ENCODE data around the gene POLR1G. TPM values are rescaled to one million over a fixed set of nuclear protein-coding genes. Genes with fewer than 3 reads are reported as not detected.

The POLR1G gene
- total RNA-seq, 1 experiment from 2014 or later: 25.9 TPM

GRCh38 chr19:45418802-45419201 lies 12.4 kb downstream of the POLR1G start:
- ChIA-PET CTCF (no interaction called here), POLR2A (ENCODE audit: unreplicated experiment) (no interaction called here)
- Histone ChIP-seq H3F3A (ENCODE audit: low read length, unreplicated experiment) (no peaks in the 10 kb centered on the region), H3K27me3 (ENCODE audit: low read length) (no peaks in the 10 kb centered on the region), H3K4me2 (ENCODE audit: low read length) (no peak overlapping the region), H3K79me2 (ENCODE audit: low read length) (peaks cover 13% of the 10 kb centered on the region), H3K9me3 (ENCODE audit: low read length) (no peaks in the 10 kb centered on the region), H3K4me1 (ENCODE audit: insufficient read depth, low read length) (peaks cover 8% of the 10 kb centered on the region), H4K20me1 (ENCODE audit: low read length) (no peaks in the 10 kb centered on the region), H3K27ac (ENCODE audit: low read length) (no peak overlapping the region), H3K4me3 (ENCODE audit: low read length) (no peak overlapping the region), H3K9me2 (replicated peaks; ENCODE audit: low read length) (no peaks in the 10 kb centered on the region), H3K9ac (ENCODE audit: low read length) (no peak overlapping the region), H3K36me3 (ENCODE audit: low read depth, low read length) (0 out of 2 replicates have a peak, but pooled peaks cover 1% of the 10 kb centered on the region), H2AFZ (ENCODE audit: low read length) (no peak overlapping the region)
- intact Hi-C loops (cut with micrococcal nuclease): no loop called here
- no peak for DNase-seq
- no TSS peak for BruUV-seq (replicated peaks)
- no peak for ATAC-seq
- TF ChIP-seq EZH2phosphoT487 (IDR thresholded peaks at IDR 0.05; ENCODE audit: borderline replicate concordance, low read length) (no peak), EZH2 (IDR thresholded peaks at IDR 0.05; ENCODE audit: low read length, unreplicated experiment) (no peak), CTCF (conservative IDR thresholded peaks at IDR 0.05; ENCODE audit: low read depth, low read length) (no peak)

- ATAC-seq (no peak), DNase-seq (no peak)
- no peak overlapping the region for H3K4me3 ChIP-seq (ENCODE audit: low read length)
- BruUV-seq (replicated peaks): no TSS peak
- no peak overlapping the region for H3K4me2 ChIP-seq (ENCODE audit: low read length)
- CTCF ChIA-PET: no interaction called here
- H3K9ac ChIP-seq (ENCODE audit: low read length): no peak overlapping the region
- no peak overlapping the region for H2AFZ ChIP-seq (ENCODE audit: low read length)
- peaks cover 13% of the 10 kb centered on the region for H3K4me1 ChIP-seq (ENCODE audit: insufficient read depth, low read length)
- POLR2A ChIA-PET (ENCODE audit: unreplicated experiment): no interaction called here
- no peaks in the 10 kb centered on the region for H3F3A ChIP-seq (ENCODE audit: low read length, unreplicated experiment)
- no peaks in the 10 kb centered on the region for H3K9me2 ChIP-seq (replicated peaks; ENCODE audit: low read length)
- no peak for TF ChIP-seq CTCF (conservative IDR thresholded peaks at IDR 0.05; ENCODE audit: low read depth, low read length)
- no peak for TF ChIP-seq EZH2phosphoT487 (IDR thresholded peaks at IDR 0.05; ENCODE audit: borderline replicate concordance, low read length)
- TF ChIP-seq EZH2 (IDR thresholded peaks at IDR 0.05; ENCODE audit: low read length, unreplicated experiment): no peak
- no peaks in the 10 kb centered on the region for H3K27me3 ChIP-seq (ENCODE audit: low read length)
- H4K20me1 ChIP-seq (ENCODE audit: low read length): no peaks in the 10 kb centered on the region
- H3K9me3 ChIP-seq (ENCODE audit: low read length): no peaks in the 10 kb centered on the region
- intact Hi-C loops (cut with micrococcal nuclease): no loop called here
- peaks cover 13% of the 10 kb centered on the region for H3K79me2 ChIP-seq (ENCODE audit: low read length)
- H3K27ac ChIP-seq (ENCODE audit: low read length): no peak overlapping the region
- no peaks in the 10 kb centered on the region for H3K36me3 ChIP-seq (ENCODE audit: low read depth, low read length)
Observed at GRCh38 chr19:45419396-45419795, 13.0 kb downstream of the POLR1G start.

- Histone ChIP-seq H3K9ac (ENCODE audit: low read length) (no peak overlapping the region), H4K20me1 (ENCODE audit: low read length) (no peaks in the 10 kb centered on the region), H3F3A (ENCODE audit: low read length, unreplicated experiment) (no peaks in the 10 kb centered on the region), H3K4me2 (ENCODE audit: low read length) (no peak overlapping the region), H3K36me3 (ENCODE audit: low read depth, low read length) (no peaks in the 10 kb centered on the region), H3K4me3 (ENCODE audit: low read length) (no peak overlapping the region), H3K27me3 (ENCODE audit: low read length) (no peaks in the 10 kb centered on the region), H3K9me3 (ENCODE audit: low read length) (no peaks in the 10 kb centered on the region), H2AFZ (ENCODE audit: low read length) (no peak overlapping the region), H3K27ac (ENCODE audit: low read length) (no peak overlapping the region), H3K9me2 (replicated peaks; ENCODE audit: low read length) (no peaks in the 10 kb centered on the region), H3K79me2 (ENCODE audit: low read length) (peaks cover 13% of the 10 kb centered on the region), H3K4me1 (ENCODE audit: insufficient read depth, low read length) (peaks cover 17% of the 10 kb centered on the region)
- ChIA-PET POLR2A (ENCODE audit: unreplicated experiment) (no interaction called here), CTCF (no interaction called here)
- no TSS peak for BruUV-seq (replicated peaks)
- no peak for DNase-seq
- ATAC-seq: no peak
- intact Hi-C loops (cut with micrococcal nuclease): no loop called here
- TF ChIP-seq EZH2 (IDR thresholded peaks at IDR 0.05; ENCODE audit: low read length, unreplicated experiment) (no peak), CTCF (conservative IDR thresholded peaks at IDR 0.05; ENCODE audit: low read depth, low read length) (no peak)
Observed at GRCh38 chr19:45419895-45420294, 13.5 kb downstream of the POLR1G start.
